ENCODE data around the gene KASH5.

Gene KASH5, protein sequence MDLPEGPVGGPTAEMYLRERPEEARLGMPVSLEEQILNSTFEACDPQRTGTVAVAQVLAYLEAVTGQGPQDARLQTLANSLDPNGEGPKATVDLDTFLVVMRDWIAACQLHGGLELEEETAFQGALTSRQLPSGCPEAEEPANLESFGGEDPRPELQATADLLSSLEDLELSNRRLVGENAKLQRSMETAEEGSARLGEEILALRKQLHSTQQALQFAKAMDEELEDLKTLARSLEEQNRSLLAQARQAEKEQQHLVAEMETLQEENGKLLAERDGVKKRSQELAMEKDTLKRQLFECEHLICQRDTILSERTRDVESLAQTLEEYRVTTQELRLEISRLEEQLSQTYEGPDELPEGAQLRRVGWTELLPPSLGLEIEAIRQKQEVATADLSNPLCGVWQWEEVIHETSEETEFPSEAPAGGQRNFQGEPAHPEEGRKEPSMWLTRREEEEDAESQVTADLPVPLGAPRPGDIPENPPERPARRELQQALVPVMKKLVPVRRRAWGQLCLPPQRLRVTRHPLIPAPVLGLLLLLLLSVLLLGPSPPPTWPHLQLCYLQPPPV

GRCh38 chr19:49387936-49388372, at the start of gene KASH5:
Gene KASH5, plus strand, starts transcription at chr19:49388249. Its CDS starts 2,635 bp downstream, at chr19:49390884.
- Histone ChIP-seq H3K79me2 (ENCODE audit: low read length) (no peaks in the 10 kb centered on the region), H3K4me2 (ENCODE audit: low read length) (peak within 1 kb of the TSS; percentile 61), H4K20me1 (ENCODE audit: insufficient read depth, low read length) (no peaks in the 10 kb centered on the region), H3K27me3 (ENCODE audit: low read depth, low read length) (no peaks in the 10 kb centered on the region), H3K4me3 (ENCODE audit: low read length) (peak within 1 kb of the TSS; percentile 58), H3K9ac (ENCODE audit: low read length) (peak within 1 kb of the TSS; percentile 50), H3K4me1 (ENCODE audit: low read length) (peaks cover 41% of the 10 kb centered on the region), H3K27ac (ENCODE audit: low read length) (peak within 1 kb of the TSS; percentile 14; the same call in 1 of the 2 replicates), H3K9me3 (ENCODE audit: insufficient read depth, low read length) (no peaks in the 10 kb centered on the region), H3K36me3 (replicated peaks; ENCODE audit: low read depth, low read length) (no peaks in the 10 kb centered on the region), H2AFZ (ENCODE audit: low read depth, low read length) (no peak within 1 kb of the TSS)
- TF ChIP-seq CTCF (IDR thresholded peaks at IDR 0.05; ENCODE audit: low read depth, low read length) (no peak), EZH2phosphoT487 (IDR thresholded peaks at IDR 0.05; ENCODE audit: low read depth) (no peak)

- Histone ChIP-seq H3K27me3 (ENCODE audit: low read depth, low read length) (no peaks in the 10 kb centered on the region), H3K4me1 (ENCODE audit: low read length) (peaks cover 83% of the 10 kb centered on the region), H3K4me2 (ENCODE audit: low read length) (peak overlapping the region; percentile 100), H2AFZ (ENCODE audit: low read depth, low read length) (no peak overlapping the region), H3K27ac (ENCODE audit: low read length) (peak overlapping the region; percentile 99), H3K36me3 (replicated peaks; ENCODE audit: low read depth, low read length) (peaks cover 64% of the 10 kb centered on the region), H4K20me1 (ENCODE audit: insufficient read depth, low read length) (peaks cover 42% of the 10 kb centered on the region), H3K9me3 (ENCODE audit: insufficient read depth, low read length) (no peaks in the 10 kb centered on the region), H3K4me3 (ENCODE audit: low read length) (peak overlapping the region; percentile 90), H3K79me2 (ENCODE audit: low read length) (peaks cover 46% of the 10 kb centered on the region), H3K9ac (ENCODE audit: low read length) (peak overlapping the region; percentile 99)
- TF ChIP-seq EZH2phosphoT487 (IDR thresholded peaks at IDR 0.05; ENCODE audit: low read depth) (no peak), CTCF (IDR thresholded peaks at IDR 0.05; ENCODE audit: low read depth, low read length) (no peak)
Measured at GRCh38 chr19:49338691-49339300, 49.3 kb upstream of the KASH5 start.

DNA sequence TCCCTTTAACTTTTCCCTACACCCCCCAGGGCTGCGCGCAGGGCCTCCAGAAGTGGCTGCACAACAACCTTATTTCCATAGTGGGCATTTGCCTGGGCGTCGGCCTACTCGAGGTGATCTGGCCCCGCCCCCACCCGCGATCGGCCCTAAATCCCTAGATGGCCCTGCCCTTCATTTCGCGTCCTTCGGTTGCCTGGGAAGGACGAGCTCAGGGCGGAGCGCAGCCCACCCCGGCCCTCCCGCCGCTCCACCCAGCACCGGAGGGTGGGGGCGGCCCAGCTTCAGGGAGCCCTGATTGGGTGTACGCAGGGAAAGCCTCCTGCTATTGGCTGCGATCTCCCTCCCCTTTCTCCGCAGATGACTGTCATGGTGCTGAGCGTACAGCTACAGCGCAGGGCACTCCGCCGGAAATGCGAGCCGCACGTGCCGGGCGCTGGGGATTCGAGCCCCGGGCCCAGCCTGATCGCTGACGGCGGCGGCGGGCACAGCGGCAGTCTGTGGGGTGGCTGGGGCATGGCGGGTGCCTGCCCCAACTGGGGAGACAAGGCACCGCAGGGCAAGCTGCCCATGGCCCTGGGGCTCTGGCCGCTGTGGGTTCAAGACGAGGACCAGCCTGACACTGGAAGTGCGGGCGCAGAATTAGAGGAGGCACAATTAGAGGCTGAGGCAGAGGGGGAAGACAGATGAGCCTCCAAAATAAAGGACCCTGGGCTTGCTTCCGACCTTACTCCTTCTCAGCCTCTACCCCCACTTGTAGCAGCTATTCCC, 48.6 kb upstream of the KASH5 start:
- no peaks in the 10 kb centered on the region for H3K27me3 ChIP-seq (ENCODE audit: low read depth, low read length)
- peak overlapping the region; percentile 100 for H3K4me2 ChIP-seq (ENCODE audit: low read length)
- H3K27ac ChIP-seq (ENCODE audit: low read length), result peak overlapping the region; percentile 99

More for the DNA sequence above, 48.6 kb upstream of the KASH5 start:
- H3K79me2 ChIP-seq (ENCODE audit: low read length), result peaks cover 42% of the 10 kb centered on the region
- no peaks in the 10 kb centered on the region for H3K9me3 ChIP-seq (ENCODE audit: insufficient read depth, low read length)
- peak overlapping the region; percentile 28; the same call in 1 of the 2 replicates for H3K9ac ChIP-seq (ENCODE audit: low read length)
- H3K36me3 ChIP-seq (replicated peaks; ENCODE audit: low read depth, low read length), result peaks cover 64% of the 10 kb centered on the region
- TF ChIP-seq EZH2phosphoT487 (IDR thresholded peaks at IDR 0.05; ENCODE audit: low read depth) (no peak), CTCF (IDR thresholded peaks at IDR 0.05; ENCODE audit: low read depth, low read length) (no peak)
- H2AFZ ChIP-seq (ENCODE audit: low read depth, low read length), result no peak overlapping the region
- peak overlapping the region; percentile 90 for H3K4me3 ChIP-seq (ENCODE audit: low read length)
- H4K20me1 ChIP-seq (ENCODE audit: insufficient read depth, low read length), result peaks cover 42% of the 10 kb centered on the region
- peaks cover 78% of the 10 kb centered on the region for H3K4me1 ChIP-seq (ENCODE audit: low read length)
